Measurements from ENCODE around the gene PRRT4. TPM values are rescaled to one million over a fixed set of nuclear protein-coding genes. Genes with fewer than 3 reads are reported as not detected.

The PRRT4 gene
- total and polyA plus RNA-seq, 9 of the 15 experiments (the other 6 are each of a cell fraction or from before 2014, with no cell fraction given): not detected

DNA sequence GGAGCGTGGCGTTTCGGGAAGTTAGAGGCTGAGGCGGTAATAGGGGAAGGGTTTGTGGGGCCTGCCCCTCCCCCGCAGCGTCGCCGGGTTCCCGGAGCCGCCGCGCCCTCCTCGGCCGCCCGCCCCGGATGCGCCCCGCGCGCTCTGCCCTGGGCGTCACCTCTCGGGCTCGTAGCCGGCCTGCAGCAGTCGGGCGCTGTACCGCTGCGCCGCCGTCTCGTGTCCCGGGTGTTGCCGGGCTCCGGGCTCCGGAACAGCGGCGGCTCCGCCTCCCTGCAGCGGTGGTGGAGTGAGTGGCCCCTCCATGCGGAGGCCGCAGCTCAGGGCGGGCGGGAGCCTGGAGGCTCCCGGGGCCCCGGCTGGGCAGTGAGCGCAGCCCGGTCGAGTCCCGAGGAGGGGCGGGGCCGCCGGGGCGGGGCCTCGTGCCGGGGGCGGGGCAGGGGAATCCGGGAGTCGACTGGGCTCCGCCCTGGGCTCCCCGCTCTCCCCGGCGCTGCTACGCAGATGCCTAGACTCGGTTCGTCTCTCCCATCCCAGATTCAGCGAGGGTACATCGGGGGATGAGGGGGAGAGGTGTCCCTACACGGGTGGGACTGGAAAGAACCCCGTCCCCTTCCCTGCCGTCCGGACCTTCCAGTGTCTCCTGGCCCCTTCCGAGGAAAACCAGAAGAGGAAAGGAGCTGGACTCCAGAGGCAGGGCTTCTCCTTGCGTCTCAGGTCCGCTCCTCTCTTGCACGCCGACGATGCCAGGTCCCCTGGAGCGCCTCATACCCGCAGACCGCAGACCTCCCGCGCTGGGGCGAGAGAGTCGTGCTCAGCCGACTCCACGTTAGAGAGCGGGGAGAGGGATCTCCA lies 48.3 kb upstream of the PRRT4 start, which contains the start of gene IMPDH1 (continued):
- TF ChIP-seq, protein P1, sequence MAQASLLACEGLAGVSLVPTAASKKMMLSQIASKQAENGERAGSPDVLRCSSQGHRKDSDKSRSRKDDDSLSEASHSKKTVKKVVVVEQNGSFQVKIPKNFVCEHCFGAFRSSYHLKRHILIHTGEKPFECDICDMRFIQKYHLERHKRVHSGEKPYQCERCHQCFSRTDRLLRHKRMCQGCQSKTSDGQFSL (CRISPR knock-in tag; IDR thresholded peaks at IDR 0.05): 0 out of 2 replicates have a peak, but pooled peaks have one; percentile 52
- TF ChIP-seq, protein P1 (tag; IDR thresholded peaks at IDR 0.05): no peak
- TF ChIP-seq SETDB1 (IDR thresholded peaks at IDR 0.05; ENCODE audit: low read length) (no peak), ZNF121 (CRISPR knock-in tag; conservative IDR thresholded peaks at IDR 0.05) (no peak), MXI1 (IDR thresholded peaks at IDR 0.05; ENCODE audit: low read depth, low read length) (no peak), RBM17 (IDR thresholded peaks at IDR 0.05; ENCODE audit: borderline replicate concordance, low read depth, low read length) (no peak), ZNF140 (CRISPR knock-in tag; IDR thresholded peaks at IDR 0.05) (no peak), PHTF2 (CRISPR knock-in tag; IDR thresholded peaks at IDR 0.05) (no peak), CCAR2 (IDR thresholded peaks at IDR 0.05; ENCODE audit: low read depth, low read length) (no peak), DPF2 (IDR thresholded peaks at IDR 0.05) (0 out of 2 replicates have a peak, but pooled peaks have one; percentile 13), NUFIP1 (IDR thresholded peaks at IDR 0.05; ENCODE audit: partially characterized antibody) (no peak)
- TF ChIP-seq, protein P2, sequence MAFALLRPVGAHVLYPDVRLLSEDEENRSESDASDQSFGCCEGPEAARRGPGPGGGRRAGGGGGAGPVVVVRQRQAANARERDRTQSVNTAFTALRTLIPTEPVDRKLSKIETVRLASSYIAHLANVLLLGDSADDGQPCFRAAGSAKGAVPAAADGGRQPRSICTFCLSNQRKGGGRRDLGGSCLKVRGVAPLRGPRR (CRISPR knock-in tag; IDR thresholded peaks at IDR 0.05): no peak
- TF ChIP-seq, protein P3, sequence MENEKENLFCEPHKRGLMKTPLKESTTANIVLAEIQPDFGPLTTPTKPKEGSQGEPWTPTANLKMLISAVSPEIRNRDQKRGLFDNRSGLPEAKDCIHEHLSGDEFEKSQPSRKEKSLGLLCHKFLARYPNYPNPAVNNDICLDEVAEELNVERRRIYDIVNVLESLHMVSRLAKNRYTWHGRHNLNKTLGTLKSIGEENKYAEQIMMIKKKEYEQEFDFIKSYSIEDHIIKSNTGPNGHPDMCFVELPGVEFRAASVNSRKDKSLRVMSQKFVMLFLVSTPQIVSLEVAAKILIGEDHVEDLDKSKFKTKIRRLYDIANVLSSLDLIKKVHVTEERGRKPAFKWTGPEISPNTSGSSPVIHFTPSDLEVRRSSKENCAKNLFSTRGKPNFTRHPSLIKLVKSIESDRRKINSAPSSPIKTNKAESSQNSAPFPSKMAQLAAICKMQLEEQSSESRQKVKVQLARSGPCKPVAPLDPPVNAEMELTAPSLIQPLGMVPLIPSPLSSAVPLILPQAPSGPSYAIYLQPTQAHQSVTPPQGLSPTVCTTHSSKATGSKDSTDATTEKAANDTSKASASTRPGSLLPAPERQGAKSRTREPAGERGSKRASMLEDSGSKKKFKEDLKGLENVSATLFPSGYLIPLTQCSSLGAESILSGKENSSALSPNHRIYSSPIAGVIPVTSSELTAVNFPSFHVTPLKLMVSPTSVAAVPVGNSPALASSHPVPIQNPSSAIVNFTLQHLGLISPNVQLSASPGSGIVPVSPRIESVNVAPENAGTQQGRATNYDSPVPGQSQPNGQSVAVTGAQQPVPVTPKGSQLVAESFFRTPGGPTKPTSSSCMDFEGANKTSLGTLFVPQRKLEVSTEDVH (IDR thresholded peaks at IDR 0.05; ENCODE audit: low read depth, partially characterized antibody): peak; percentile 36
- TF ChIP-seq, protein P4, sequence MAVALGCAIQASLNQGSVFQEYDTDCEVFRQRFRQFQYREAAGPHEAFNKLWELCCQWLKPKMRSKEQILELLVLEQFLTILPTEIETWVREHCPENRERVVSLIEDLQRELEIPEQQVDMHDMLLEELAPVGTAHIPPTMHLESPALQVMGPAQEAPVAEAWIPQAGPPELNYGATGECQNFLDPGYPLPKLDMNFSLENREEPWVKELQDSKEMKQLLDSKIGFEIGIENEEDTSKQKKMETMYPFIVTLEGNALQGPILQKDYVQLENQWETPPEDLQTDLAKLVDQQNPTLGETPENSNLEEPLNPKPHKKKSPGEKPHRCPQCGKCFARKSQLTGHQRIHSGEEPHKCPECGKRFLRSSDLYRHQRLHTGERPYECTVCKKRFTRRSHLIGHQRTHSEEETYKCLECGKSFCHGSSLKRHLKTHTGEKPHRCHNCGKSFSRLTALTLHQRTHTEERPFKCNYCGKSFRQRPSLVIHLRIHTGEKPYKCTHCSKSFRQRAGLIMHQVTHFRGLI (CRISPR knock-in tag; IDR thresholded peaks at IDR 0.05): no peak
- TF ChIP-seq, protein P5, sequence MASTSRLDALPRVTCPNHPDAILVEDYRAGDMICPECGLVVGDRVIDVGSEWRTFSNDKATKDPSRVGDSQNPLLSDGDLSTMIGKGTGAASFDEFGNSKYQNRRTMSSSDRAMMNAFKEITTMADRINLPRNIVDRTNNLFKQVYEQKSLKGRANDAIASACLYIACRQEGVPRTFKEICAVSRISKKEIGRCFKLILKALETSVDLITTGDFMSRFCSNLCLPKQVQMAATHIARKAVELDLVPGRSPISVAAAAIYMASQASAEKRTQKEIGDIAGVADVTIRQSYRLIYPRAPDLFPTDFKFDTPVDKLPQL (IDR thresholded peaks at IDR 0.05; ENCODE audit: extremely low read depth, insufficient read length): no peak
- TF ChIP-seq, protein P6, sequence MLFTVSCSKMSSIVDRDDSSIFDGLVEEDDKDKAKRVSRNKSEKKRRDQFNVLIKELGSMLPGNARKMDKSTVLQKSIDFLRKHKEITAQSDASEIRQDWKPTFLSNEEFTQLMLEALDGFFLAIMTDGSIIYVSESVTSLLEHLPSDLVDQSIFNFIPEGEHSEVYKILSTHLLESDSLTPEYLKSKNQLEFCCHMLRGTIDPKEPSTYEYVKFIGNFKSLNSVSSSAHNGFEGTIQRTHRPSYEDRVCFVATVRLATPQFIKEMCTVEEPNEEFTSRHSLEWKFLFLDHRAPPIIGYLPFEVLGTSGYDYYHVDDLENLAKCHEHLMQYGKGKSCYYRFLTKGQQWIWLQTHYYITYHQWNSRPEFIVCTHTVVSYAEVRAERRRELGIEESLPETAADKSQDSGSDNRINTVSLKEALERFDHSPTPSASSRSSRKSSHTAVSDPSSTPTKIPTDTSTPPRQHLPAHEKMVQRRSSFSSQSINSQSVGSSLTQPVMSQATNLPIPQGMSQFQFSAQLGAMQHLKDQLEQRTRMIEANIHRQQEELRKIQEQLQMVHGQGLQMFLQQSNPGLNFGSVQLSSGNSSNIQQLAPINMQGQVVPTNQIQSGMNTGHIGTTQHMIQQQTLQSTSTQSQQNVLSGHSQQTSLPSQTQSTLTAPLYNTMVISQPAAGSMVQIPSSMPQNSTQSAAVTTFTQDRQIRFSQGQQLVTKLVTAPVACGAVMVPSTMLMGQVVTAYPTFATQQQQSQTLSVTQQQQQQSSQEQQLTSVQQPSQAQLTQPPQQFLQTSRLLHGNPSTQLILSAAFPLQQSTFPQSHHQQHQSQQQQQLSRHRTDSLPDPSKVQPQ (CRISPR knock-in tag; IDR thresholded peaks at IDR 0.05; ENCODE audit: borderline replicate concordance): no peak

Measured in K562 (cell line).